ENCODE results near the gene CWC27. TPM values are rescaled to one million over a fixed set of nuclear protein-coding genes. Genes with fewer than 3 reads are reported as not detected.

CWC27 gene
- total RNA-seq, 2 donors from 2014 or later, result 20.2 to 22.3 TPM

DNA sequence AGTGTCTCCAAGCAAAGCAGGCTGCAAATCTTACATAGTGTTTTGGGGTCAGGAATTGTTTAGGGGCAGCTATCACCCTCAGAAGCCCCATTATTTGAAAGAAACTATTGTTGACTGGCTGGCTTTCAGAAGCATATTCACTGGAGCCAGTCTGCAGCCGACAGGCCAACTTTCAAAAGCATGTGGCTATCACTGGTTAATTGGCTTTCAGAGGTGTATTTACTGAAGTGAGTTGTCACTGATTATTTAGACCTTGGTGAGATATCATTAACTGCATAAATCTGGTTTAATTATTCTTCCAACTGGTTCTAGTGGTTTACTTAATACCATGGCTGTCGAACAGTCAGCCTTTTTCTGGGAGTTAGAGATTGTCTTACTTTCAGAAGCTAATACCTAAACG lies 247.0 kb downstream of the CWC27 start:
- ATAC-seq, result no peak
- no peak for DNase-seq

DNA sequence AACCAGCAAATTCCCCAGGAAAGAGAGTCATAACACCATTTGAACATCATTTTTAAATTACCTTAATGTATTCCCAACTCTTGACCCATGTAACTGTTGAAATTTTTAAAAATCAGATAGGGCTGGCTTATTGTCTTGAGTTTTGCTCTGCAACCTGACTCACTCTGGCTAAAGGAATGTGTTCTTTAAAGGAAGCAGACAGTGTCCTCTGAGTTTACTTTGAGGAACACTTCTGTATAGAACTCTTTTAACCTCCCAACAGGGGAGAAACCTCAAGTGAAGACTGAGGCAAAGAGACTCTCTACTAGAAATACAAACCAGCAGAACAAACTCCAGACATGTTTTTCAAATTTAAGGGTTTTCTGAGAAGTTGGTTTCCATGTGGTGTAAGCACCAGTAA lies 248.9 kb downstream of the CWC27 start:
- DNase-seq (no peak), ATAC-seq (no peak)
- intact Hi-C loops (cut with DNase I), result no loop called here

More for the DNA sequence above, 247.0 kb downstream of the CWC27 start:
- intact Hi-C loops (cut with DNase I), result no loop called here

DNA sequence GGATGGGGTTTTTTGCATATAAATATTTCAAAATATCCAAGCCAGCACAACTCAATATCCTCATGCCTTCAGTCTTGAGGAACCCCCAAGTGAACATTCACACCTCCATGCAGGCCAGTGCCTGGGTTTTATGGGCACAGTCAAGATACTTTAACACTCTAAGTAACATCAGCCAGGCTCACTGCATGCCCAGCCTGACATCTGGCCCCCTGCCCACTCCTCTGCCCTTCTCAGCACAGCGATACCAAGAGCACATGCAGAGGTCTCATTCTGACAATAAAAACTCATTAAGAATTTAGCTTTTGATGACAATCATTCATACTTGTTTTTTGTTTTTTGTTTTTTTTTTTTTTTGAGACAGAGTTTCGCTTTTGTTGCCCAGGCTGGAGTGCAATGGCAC lies 250.0 kb downstream of the CWC27 start:
- intact Hi-C loops (cut with DNase I), result no loop called here
- peak in 1 of 2 donors; percentile 71 for ATAC-seq
- DNase-seq, result no peak

DNA sequence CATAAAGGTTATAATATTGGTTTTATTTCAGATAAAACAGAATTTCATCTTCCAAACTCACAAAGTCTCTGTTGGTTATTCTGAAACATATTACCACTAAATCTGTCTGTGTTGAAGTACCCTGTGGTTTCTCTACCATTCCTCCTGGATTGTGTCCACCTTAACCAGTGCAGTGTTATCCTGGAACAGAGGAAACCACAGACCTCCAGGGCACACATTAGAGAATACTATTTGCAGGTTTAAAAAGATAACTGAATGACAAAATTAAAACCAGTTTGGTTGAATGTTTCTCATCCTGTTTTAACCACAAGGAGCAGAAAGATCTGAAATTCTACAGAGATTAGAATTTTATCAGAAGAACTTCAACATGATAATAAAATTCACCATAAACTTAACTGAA lies 251.8 kb downstream of the CWC27 start:
- intact Hi-C loops (cut with DNase I), result no loop called here
- DNase-seq, result no peak
- ATAC-seq, result no peak

DNA sequence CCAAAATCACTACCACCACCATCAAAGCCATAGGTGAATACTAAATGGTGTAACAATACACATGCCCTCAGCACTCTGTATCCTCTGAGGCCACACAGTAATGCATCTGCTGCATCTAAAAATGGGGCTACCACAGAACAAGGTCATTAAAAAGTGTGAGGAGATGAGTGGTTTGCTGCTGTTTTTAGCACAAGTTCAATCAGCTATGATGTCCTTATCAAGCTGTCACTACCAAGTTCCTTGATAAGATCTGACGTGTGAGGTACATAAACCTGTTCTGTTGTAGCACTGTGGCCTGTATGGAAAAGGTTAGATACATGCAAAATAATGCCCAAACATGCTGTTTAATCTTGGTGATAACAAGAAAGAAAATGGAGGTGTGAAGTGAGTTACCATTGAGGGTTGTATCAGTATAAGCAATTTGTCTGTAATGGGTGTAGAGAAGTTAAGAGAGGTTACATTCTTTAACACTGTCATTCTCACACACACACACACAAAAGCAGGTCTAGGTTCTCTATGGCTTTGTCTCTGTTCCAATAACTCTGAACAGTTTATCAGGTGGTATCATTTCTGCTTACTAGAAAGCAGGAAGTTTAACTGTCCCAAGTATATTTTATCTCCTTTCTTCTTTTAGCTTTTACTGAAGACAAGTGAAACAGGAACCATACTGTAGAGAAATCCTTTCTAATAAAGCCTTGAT lies 252.9 kb downstream of the CWC27 start:
- peak; percentile 88 to 90 for ATAC-seq
- intact Hi-C loops (cut with DNase I), result no loop called here

DNA sequence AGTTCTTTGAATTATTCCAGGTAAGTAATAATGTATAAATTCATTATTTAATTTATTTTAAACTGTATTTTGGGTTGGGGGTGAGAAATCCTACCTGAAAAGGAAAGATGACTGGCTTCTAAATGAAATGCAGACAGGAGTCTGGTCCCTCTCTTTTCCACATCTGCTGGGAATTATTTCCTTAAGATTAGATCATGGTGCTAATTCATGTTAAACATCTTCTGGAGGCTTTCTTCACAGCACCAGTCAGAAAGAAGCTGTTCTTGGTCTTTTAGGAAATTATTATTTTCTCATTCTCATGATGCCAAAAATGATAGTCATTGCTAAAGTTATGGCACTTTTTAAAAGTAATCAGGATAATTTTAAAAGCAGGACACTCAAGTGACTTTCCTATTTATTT lies 254.2 kb downstream of the CWC27 start:
- DNase-seq (no peak), ATAC-seq (no peak)
- intact Hi-C loops (cut with DNase I), result no loop called here

More for the DNA sequence above, 252.9 kb downstream of the CWC27 start:
- no peak for DNase-seq

DNA sequence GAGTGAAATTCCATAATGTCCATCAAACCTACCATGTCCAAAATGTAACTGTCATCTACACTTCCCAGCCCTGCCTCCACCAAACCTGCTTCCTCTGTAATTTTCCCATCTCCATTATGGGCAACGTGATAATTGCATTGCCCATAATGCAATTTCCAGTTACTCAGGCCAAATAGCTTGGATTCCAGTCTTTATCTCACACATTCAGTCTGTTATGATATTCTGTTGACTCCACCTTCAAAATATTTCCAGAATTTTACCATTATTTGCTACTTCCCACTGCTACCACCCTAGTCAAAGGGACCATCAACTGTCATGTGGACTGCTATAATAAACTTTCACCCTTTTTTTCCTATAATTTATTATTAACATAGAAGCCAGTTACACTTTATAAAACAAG lies 256.0 kb downstream of the CWC27 start:
- no peak for ATAC-seq
- intact Hi-C loops (cut with DNase I), result no loop called here
- DNase-seq, result no peak

DNA sequence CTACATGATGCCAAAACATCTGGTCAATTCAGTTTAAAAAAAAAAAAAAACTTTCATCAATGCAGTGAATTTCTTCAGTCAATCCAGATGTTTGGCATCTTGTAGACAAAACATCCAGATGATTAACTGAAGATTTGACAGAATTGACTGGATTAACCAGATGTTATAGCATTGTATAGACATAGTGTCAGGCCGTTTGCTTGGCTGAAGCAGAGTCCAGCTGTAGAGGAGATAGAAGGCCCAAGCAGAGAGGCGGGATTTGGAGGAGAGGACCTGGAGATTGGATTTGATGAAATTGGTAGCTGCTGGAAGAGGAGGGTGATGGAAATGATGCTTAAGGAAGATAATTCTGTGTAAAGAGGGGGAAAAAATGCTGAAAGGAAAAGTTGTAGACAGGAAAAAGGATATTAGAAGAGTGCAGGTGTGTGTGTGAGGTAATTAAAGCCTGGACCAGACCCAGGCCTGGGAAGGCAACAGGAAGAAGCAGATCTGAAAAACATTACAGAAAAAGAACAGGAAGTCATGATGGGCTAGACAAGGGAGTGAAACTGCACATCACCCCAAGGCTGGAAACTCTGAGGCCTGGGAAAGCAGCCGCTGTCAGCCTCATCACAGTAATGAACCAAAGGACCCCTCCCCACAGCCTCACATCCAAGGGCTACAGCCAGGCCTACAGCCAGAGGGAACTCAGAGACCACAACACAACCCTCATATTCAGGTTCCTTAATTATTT lies 258.3 kb downstream of the CWC27 start:
- ATAC-seq, result no peak
- intact Hi-C loops (cut with DNase I), result no loop called here
- DNase-seq, result no peak

DNA sequence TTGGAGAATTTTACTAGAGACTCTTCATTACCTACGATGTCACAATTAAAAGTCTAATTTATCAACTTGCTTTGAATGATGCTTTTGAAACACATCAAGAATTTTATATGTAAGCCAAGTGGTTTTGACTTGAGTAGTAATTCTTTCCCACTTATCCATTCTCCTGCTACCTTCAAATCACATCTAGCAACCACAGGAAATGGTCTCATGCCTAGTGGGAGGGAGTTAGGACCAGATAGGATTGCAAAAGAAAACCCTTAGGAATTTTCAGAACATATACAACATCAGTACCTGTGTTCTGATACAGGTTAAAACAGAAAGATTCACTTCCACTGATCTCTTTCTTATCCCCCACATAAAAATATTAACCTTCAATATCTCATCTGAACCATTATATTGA lies 260.4 kb downstream of the CWC27 start:
- intact Hi-C loops (cut with DNase I), result no loop called here
- ATAC-seq (no peak), DNase-seq (no peak)

DNA sequence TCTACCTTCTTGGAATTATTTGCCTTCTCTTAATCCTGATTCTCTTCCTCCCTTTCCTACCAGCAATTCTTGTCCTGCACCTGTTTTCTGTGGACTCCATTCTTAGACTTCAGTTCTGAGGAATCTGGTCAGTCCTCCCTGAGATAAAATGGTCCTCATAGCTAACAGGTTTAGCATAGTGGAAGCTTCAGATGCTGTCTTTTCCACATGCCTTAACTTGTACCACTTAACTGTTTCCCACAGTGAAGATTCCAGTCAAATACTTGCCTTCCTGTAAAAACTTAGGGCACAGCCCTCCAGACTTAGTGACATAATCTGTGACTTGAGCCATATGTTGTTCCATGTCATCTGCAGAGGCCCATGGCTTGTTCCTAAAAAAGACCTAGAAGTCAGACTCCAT lies 261.3 kb downstream of the CWC27 start:
- ATAC-seq (no peak), DNase-seq (no peak)
- intact Hi-C loops (cut with DNase I), result loop anchor here in 1 of 2 donors (10.0 kb wide), 1 partner anchor 65 kb away; no protein-coding TSS in a partner anchor

DNA sequence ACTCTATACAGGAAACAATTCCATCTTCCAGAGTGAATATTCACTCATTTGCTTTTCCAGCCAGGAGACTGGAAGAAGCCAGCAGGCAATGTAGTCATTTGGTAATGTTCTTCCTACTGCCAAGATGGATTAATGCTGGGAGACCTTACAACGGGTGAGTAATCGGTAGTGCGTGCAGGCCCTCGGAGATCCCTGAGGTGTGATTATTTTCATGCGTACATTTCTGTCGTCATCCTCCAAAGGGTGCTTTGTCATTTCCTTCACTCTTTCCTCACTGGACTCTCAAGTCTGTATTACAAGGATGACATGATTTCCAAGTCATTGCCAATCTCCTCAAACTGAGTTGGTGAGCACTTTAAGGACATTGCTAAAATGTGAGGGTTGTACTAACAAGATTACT lies 263.5 kb downstream of the CWC27 start:
- intact Hi-C loops (cut with DNase I), result loop anchor here in 1 of 2 donors (10.0 kb wide), 1 partner anchor 63 kb away; no protein-coding TSS in a partner anchor
- DNase-seq (no peak), ATAC-seq (no peak)

DNA sequence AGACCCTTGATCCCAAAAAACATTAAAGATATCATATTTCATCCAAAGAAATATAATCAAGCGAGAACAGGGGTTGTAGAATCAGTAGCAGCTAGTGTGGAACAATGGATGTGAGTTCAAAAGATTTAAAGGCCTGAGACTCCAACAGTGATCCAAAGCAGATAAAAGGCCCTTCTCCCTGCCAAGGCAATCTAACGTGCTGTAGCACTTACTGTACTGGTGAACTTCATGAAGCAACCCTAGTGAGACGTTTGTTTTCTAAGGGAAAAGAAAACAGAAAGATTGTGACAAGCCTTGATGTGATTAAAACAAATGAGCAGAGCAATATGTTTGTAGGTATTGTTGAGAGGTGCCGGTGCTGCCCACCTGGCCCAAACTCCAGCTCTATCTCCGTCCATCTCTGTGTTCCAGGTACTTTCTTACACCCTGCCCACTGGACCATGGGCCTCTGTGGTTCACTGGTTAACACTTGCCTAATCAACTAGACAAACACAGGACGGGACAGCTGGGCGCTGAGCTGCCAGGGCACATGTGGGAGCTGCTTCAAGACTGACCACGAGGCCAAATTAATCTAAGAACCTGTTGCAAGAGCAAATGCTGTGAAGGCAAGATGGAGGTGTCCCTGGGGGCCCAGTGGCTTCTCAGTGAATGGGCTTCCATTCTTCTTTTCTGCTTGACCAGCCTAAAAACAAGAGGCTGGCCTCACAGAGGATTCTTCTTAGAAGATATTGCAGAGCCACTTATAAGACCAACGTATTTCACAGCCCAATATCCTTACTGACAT lies 265.5 kb downstream of the CWC27 start:
- no peak for ATAC-seq
- intact Hi-C loops (cut with DNase I), result loop anchor here in 1 of 2 donors (10.0 kb wide), 1 partner anchor 61 kb away; no protein-coding TSS in a partner anchor
- no peak for DNase-seq

DNA sequence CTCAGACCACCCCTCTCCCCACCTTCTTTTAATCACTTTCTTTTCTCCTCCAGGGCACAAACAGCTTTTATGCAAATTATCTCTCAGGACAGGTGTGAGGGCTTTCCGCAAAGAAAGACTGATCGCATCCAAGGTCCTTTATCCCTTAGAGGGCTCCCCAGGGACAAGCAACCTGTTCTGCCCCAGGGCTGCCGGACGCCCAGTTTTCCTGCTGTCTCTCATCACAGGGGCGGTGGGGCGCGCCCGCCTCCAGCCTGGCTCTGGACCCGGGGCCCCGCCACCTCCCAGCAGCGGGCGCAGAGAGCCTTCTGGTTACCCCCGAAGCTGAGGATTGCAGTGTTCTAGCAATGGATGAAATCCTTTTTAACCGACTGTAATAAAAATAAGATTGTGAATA lies 266.1 kb downstream of the CWC27 start:
- DNase-seq (peak; percentile 32), ATAC-seq (peak in 1 of 2 donors; percentile 1)
- intact Hi-C loops (cut with DNase I), result loop anchor here in 1 of 2 donors (10.0 kb wide), 1 partner anchor 60 kb away; no protein-coding TSS in a partner anchor

DNA sequence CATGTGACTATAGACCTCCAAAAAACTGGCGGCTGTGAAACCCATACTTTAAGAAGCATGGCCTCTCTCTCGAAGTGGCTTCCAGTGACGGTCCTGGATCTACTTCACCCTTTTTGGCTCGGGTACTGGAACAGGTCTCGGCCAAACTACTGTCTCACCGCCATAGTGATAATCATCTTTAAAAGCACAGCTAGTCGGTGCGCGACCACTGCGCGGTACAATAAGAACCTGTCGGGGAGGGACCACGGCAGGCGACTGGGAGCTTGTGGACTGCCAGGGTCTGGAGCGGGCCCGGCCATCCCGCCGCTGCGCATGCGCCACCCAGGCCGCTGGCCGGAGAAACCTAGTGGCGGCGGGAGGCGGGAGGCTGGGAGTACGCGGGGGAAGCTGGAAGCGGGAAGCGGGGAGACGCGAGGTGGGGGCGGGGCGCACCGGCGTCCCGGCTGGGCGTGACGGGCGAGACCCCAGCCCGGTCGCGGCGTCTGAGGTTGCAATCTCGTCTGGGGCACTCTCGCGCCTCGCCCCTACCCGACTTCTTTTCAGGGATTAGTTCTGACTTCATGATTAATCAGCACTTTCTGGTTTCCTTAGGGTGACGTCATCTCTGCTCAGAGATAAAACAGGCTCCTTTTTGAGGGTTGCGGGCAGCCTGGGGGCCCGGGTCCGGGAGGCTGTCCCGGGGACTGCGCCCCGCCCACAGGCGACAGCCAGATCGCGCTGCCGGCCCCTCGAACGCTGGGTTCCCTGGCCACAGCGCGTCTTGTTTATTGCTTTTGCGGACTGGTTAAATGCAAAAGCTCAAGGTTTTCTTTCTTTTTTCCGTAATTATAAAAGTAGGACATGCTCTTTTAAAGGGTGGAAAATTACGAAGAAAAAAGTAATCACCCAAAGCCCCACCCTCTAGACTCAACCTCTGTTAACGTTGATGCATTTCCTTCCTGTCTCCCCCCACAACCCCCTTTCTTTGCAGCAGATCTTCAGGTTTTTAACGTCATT lies 266.8 kb downstream of the CWC27 start:
- ATAC-seq, result peak; percentile 96
- peak; percentile 92 for DNase-seq
- intact Hi-C loops (cut with DNase I), result loop anchor here in 1 of 2 donors (10.0 kb wide), 1 partner anchor 59 kb away; no protein-coding TSS in a partner anchor

DNA sequence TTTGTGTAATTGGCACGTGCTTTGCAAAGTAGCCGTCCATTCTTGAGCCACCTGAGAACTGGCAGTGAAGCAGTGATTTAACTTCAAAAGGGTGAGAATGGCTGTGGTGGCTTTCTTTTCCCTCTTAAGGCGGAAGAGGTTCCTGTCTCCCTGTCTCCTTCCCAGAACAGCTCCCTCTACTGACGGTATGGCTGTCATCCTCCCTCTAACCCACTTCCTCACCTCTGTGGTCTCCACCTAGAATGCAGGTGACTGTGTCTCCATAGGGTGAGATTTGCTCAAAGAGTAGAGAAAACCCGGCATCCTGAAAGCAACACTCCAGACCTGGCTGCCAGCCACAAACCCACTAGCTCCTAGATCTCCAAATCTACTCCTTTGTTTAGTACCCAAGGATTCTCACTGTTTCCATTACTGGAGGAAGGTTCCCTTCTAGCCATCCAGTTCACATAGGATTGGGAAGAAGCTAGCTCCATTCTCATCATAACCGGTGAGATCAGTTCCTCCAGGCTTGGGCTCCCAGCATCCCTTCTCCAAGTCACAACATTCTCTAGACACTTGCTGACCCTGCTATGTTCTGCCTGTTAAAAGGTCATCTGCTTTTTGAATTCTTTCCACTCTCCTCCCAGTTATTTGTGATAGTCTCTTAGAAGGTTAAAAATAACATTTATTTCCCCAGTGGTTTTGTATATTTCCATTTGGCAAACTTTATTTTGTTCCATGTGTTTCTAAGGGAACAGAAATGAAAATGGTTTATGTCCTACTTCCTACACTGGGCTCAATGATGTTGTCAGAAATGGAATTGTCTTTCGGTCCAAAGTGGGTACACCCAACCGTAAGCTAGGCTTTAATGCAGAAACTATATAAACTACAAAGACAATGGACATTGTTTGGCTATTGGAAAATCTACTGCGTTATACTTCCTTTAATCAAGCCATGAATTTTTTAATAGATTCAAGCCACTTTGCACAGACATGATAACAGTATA lies 269.4 kb downstream of the CWC27 start:
- intact Hi-C loops (cut with DNase I), result loop anchor here in 1 of 2 donors (10.0 kb wide), 1 partner anchor 57 kb away; no protein-coding TSS in a partner anchor
- ATAC-seq (peak in 1 of 2 donors; percentile 5), DNase-seq (no peak)

DNA sequence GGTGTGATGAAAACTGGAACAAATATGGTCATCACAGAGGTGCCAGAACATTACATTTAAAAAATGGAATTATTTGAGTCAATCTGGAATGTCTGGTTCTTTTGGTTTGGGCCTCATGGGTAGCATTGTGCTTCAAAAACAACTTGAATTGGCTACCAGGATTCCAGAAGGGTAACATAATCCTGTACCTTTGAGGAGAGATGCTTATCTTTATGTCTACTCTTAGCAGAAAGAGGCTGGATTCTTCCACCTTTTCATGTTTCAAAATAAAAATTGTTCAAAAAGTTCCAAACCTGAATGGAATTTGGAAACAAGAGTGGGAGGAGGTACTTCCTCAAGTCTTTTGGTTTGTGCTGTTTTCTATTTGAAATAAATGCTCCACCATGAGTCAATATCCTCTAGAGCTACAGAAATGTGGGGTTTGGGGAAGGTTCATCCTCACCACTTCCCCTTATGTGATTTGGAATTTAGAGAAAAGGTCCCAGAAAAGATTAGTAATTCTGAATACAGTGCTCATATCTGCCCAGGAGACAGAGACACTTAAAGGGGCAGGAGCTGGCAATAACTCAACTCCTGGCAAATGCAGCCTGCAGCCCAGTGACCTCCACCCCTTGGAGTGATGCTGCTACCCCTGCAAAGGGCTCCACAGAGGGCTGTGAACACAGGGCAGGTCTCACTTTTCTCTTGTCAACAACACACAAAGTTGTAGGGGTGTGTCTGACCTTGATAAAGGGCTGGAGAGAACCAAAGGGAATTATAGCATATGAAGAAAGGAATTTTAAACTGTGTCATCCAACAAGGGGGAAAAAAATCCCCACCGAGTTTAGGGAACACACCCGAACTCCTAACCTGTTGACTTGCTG lies 272.8 kb downstream of the CWC27 start:
- intact Hi-C loops (cut with DNase I), result no loop called here
- DNase-seq (peak; percentile 25), ATAC-seq (peak in 1 of 2 donors; percentile 54)

All from left cardiac atrium (tissue), 4 donors.